Measurements from ENCODE around the gene PLPP1.

GRCh38 chr5:55520117-55520839, 14.5 kb downstream of the PLPP1 start:
- TF ChIP-seq CTCF (IDR thresholded peaks at IDR 0.05; ENCODE audit: control extremely low read depth in 1 of 3, insufficient read depth in 1 of 3, low read depth in 1 of 3, low read length in 3 of 3), result no peak
- TF ChIP-seq POU5F1 (IDR thresholded peaks at IDR 0.05; ENCODE audit: low read depth, low read length), result no peak
- no peak for TF ChIP-seq BRCA1 (IDR thresholded peaks at IDR 0.05; ENCODE audit: low read depth, low read length)
- TF ChIP-seq MAFK (IDR thresholded peaks at IDR 0.05; ENCODE audit: low read depth, low read length), result no peak
- no peak for TF ChIP-seq TAF1 (IDR thresholded peaks at IDR 0.05; ENCODE audit: low read depth, low read length)

Measured in H1 (cell line).